Neural crest cell (in vitro differentiated cells): ENCODE measurements around the gene SH3YL1. TPM values are rescaled to one million over a fixed set of nuclear protein-coding genes. Genes with fewer than 3 reads are reported as not detected.

Experiments
- DNase-seq: peaks from one replicate; pipeline ENCODE4 v3.0.0; 2021; ENCODE audit warnings: low read depth, mixed read lengths, low spot score
- H3K27ac Mint-ChIP-seq: one replicate; pipeline ENCODE4 v1.8.0; 2021; ENCODE audit warnings: mild to moderate bottlenecking, mixed read lengths; ENCODE audit not compliant: unreplicated experiment
- H3K27me3 Mint-ChIP-seq: 2 replicates; pipeline ENCODE4 v1.8.0; 2021; ENCODE audit warnings: low read depth, mild to moderate bottlenecking, mixed read lengths
- H3K36me3 Mint-ChIP-seq: 2 replicates; pipeline ENCODE4 v1.8.0; 2021; ENCODE audit warnings: low read depth, mild to moderate bottlenecking, mixed read lengths
- H3K4me1 Mint-ChIP-seq: 2 replicates; pipeline ENCODE4 v1.8.0; 2021; ENCODE audit warnings: mixed read lengths
- H3K4me3 Mint-ChIP-seq: one replicate; pipeline ENCODE4 v1.8.0; 2021; ENCODE audit warnings: mild to moderate bottlenecking, mixed read lengths
- H3K9me3 Mint-ChIP-seq: 2 replicates; pipeline ENCODE4 v1.8.0; 2021; ENCODE audit warnings: mixed read lengths
- total RNA-seq: library from RNA; stranded (reverse); gene quantifications from 2 replicates; pipeline ENCODE4 v1.2.1, GENCODE V29; 2021
- TF ChIP-seq, protein P1 (sequence below): fragments of 200-600 bp; sonication (generic); conservative IDR thresholded peaks from 2 replicates; pipeline ENCODE4 v1.5.0; 2021; ENCODE audit warnings: antibody characterized with exemption, mild to moderate bottlenecking

Gene SH3YL1
- total RNA-seq, 1 donor from 2014 or later, result 31.8 TPM

DNA sequence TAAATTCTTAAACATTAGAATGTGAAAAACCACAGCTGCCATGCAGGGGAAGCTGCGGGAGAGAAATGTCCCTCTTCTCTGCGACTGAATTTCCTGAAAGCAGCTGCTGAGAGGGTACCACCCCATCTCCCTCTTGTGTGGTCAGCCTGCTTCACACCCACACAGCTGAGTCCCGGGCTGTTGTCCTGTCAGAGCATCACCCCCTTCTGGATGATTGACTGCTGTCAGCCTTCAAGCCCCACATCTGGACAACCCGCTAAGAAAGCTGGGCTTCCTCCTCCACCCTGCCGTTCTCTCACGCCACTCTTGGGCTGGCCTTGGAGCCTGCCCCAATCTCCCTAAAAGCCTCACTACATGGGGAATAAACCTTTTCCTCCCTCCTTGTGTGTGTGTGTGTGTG, 26.0 kb downstream of the SH3YL1 start:
- no peak for DNase-seq
- Mint-ChIP-seq H3K27me3 (no peaks in the 10 kb centered on the region), H3K36me3 (peaks cover 19% of the 10 kb centered on the region), H3K27ac (peak overlapping the region; percentile 22), H3K9me3 (no peaks in the 10 kb centered on the region), H3K4me3 (no peak overlapping the region), H3K4me1 (peaks cover 18% of the 10 kb centered on the region)
- TF ChIP-seq, protein P1, sequence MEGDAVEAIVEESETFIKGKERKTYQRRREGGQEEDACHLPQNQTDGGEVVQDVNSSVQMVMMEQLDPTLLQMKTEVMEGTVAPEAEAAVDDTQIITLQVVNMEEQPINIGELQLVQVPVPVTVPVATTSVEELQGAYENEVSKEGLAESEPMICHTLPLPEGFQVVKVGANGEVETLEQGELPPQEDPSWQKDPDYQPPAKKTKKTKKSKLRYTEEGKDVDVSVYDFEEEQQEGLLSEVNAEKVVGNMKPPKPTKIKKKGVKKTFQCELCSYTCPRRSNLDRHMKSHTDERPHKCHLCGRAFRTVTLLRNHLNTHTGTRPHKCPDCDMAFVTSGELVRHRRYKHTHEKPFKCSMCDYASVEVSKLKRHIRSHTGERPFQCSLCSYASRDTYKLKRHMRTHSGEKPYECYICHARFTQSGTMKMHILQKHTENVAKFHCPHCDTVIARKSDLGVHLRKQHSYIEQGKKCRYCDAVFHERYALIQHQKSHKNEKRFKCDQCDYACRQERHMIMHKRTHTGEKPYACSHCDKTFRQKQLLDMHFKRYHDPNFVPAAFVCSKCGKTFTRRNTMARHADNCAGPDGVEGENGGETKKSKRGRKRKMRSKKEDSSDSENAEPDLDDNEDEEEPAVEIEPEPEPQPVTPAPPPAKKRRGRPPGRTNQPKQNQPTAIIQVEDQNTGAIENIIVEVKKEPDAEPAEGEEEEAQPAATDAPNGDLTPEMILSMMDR, result no peak

DNA sequence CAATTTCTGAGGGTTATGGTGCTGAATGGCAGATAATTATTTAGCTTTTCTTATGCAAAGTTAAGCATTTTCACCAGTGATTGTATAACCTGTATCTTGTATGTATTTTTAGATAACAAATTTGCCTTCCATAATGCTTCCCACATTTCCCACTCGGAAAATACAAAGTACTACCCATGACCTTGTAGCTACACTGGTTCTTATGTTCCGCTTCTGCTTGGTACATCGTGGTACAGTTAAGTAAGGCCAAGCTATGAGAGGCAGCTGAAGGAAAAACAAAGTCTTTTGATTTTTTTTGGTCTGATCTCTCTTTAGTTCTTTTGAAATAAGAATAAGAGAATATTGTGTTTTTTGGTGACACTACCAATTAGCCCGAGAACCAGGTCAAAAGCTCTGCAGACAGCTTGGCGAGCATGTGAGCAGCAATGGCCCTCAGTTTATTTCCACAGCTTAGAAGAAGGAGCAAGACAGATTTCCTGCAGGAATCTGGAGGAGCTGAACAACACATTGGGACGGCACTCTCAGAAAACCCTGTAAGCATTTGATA, 26.8 kb downstream of the SH3YL1 start:
- Mint-ChIP-seq H3K9me3 (no peaks in the 10 kb centered on the region), H3K27ac (no peak overlapping the region), H3K4me3 (no peak overlapping the region), H3K36me3 (peaks cover 19% of the 10 kb centered on the region), H3K27me3 (no peaks in the 10 kb centered on the region), H3K4me1 (peaks cover 18% of the 10 kb centered on the region)
- no peak for DNase-seq
- TF ChIP-seq, protein P1, result no peak

DNA sequence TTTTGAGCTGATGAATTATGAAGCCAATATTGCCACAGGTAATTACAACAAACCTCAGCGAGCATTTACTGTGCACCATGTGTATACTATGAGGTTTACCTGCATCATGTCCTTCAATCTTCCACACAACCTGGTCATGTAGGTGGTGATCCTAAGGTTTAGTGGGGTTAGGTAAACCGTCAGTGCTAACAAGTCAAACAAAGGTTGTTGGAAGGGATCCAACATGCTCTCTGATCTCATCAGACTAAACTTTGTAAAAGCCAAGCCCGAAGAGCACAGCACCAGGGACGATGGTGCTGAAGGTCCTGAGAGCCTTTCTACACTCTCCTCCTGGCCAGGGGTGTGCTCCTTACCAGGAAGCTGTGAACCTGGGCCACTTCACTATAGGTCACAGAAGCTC, 29.4 kb downstream of the SH3YL1 start:
- no peak for DNase-seq
- no peak overlapping the region for H3K4me3 Mint-ChIP-seq
- peaks cover 9% of the 10 kb centered on the region for H3K36me3 Mint-ChIP-seq
- TF ChIP-seq, protein P1, result no peak
- no peaks in the 10 kb centered on the region for H3K27me3 Mint-ChIP-seq
- H3K9me3 Mint-ChIP-seq, result no peaks in the 10 kb centered on the region
- no peak overlapping the region for H3K27ac Mint-ChIP-seq
- peaks cover 18% of the 10 kb centered on the region for H3K4me1 Mint-ChIP-seq

DNA sequence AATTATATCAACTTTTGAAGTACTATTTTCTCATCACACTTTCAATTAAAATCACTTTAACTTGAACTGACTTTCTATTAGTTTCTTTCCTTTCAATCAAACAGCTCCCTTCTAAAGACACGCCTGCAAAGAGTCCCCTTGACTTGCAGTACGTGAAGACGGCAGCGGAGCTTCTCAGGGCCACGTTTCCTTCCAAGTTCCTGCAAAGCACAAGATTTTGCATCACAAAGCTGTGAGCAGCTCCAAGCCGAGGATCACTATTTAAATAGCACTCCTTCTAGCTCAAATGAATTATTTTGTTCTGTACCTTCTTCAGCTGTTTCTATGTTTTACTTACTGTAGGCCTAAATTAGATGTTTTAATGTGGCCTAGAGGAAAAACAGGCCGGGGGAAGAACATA, 30.8 kb downstream of the SH3YL1 start:
- Mint-ChIP-seq H3K27ac (no peak overlapping the region), H3K9me3 (no peaks in the 10 kb centered on the region), H3K36me3 (peaks cover 9% of the 10 kb centered on the region), H3K4me3 (no peak overlapping the region), H3K4me1 (peaks cover 13% of the 10 kb centered on the region), H3K27me3 (no peaks in the 10 kb centered on the region)
- DNase-seq, result no peak
- TF ChIP-seq, protein P1, result no peak

DNA sequence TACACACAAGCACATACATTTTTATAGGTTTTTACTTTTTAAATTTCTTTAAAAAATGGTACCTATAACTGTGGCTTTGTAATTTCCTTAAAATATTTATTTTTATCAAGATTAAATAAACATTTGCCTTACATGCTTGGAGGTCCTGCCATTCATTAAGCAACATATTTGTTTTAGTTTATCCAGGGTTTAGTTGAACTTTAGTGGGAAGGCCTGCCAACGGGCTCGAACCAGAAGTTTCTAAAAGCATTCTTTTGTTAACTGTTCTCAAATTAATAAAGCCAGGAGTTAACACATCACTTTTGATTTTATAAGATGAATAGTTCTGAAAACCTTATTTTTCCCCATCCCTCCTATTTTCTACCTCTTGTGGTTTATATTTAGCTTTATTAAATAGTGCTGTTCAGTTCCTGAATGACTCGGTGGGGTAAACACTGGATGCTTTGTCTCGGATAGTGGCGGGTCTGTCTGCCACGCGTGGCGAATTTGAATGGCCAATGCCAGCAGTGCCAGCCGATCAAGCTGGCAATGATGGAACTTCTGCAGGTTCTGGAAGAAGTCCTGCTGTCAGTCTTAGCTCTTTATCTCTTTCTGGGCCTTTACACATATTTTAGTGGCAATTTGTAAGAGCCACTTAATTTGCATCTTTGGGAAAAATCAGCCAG, 32.2 kb downstream of the SH3YL1 start:
- no peak overlapping the region for H3K27ac Mint-ChIP-seq
- no peak for DNase-seq
- no peak overlapping the region for H3K4me3 Mint-ChIP-seq
- peaks cover 4% of the 10 kb centered on the region for H3K4me1 Mint-ChIP-seq
- peaks cover 12% of the 10 kb centered on the region for H3K36me3 Mint-ChIP-seq
- H3K27me3 Mint-ChIP-seq, result no peaks in the 10 kb centered on the region
- H3K9me3 Mint-ChIP-seq, result no peaks in the 10 kb centered on the region
- TF ChIP-seq, protein P1, result no peak
